HG02623 (cell line): ENCODE data around the gene STK10.
"Not testable (repeated sequence)": the region's sequence is repeated elsewhere in the genome, so short reads cannot be mapped to it uniquely, and the experiment has no call there.

Source experiments
- ATAC-seq: cut with Tn5 transposase; IDR thresholded peaks from one replicate; pipeline ENCODE4 v1.9.1; 2021; ENCODE audit warnings: moderate library complexity; ENCODE audit not compliant: unreplicated experiment

The STK10 gene

DNA sequence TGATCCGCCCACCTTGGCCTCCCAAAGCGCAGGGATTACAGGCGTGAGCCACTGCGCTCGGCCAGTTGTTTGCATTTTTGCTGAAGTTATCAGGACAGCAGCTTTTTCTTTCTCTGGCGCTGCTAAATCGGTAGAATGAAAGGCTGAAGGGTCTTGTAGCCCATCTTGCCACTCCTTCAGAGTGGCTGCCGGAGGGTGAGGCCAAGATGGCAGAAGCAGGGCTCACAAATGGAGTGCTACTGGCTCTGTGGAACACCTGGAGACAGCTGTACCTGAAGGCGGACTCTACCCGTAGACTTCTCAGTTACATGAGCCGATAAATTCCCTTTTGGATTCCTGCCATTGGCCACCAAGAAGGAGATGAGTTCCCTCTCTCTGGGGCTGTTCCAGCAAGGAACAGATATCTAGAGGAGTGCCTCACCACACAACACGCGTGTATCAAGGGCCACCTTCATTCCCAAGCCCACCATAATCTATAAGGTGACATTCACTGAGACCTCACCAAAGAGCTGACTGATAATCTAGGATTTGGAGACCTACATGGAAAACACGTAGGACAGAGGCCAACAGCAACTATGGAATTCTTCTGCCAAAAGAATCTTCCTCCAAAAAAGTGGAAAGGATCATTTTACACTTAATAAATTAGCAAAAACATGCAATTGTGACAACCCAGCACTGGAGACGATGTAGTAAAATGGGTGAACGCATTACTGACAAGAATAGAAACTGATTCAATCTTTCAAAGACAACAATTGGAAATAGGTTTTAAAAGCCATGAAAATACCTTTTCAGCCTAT lies 21.8 kb downstream of the STK10 start:
- no peak for ATAC-seq

- ATAC-seq, result no peak
Observed at GRCh38 chr5:172165465-172165864, 22.6 kb downstream of the STK10 start.

DNA sequence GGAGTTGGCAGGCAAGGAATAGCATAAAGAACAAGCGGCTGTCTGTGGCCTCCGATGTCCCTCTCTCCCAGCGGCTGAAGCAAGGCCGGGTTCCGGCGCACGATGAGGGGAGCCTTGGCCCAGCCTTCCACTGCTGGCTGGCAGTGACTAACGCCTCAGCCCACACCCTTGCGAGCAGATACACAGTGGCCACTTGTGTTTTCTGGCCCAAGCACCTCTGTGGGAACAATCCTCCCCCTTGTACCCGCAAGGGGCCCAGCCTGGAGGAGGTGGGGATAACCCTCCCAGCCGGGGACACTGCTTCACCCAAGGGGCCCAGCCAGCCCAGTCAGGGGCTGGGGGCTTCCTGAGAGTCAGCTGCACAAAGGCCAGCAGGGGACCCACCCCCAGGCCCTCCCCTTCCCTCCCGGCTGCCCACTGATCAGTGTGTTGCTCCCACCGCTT lies 23.2 kb downstream of the STK10 start:
- no peak for ATAC-seq

- ATAC-seq, result no peak
Observed at GRCh38 chr5:172163346-172163745, 24.7 kb downstream of the STK10 start.

DNA sequence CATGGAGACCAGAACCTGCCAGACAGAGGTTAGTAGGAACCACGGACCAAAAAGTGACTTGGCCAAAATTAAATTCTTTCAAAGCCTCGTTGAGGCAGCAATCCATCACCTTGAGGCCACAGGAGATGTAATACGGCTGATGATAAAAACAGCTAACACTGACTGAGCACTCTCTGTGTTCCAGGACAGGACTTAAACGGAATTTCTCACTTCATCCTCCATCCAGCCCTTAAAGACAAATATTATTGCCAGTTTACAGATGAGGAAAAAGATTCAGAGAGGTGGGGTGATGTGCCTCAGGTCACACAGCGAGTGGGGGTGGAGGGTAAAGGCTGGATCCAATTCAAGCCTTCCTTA lies 25.1 kb downstream of the STK10 start:
- no peak for ATAC-seq

DNA sequence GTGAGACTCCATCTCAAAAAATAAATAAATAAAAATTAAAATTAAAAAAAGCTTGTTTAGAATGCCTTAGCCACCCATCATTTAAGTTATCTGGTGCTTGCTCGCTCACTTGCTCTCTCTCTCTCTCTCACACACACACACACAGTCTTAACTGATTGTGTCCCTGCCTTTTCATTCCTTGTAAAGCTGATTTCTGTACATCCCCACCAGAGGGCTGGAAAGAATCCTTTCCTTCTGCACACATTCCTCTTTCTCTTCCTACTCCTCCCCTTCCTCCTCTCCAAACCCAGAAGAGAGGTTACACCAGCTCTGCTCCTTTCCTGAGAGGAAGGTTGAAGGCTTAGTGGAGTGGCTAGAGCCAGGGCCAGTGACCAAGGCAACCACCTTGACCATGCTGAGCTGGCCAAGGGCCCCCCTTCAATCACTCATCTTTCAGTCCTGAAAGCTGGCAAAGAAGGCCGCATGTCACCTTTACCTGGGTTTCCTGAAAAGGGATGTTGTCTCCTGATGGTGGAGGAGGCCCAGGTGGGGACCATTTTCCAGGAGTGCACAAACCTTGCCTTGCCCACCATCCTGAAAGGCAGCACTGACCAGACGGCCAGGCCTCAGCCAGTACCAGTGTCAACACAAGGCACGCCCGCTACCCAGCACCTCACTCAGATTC lies 25.6 kb downstream of the STK10 start:
- ATAC-seq, result no peak

- ATAC-seq, result no peak
Observed at GRCh38 chr5:172160506-172160905, 27.5 kb downstream of the STK10 start.

- ATAC-seq, result no peak
Observed at GRCh38 chr5:172159016-172159415, 29.0 kb downstream of the STK10 start.

- ATAC-seq, result no peak
Observed at GRCh38 chr5:172156541-172156994, 31.5 kb downstream of the STK10 start.

DNA sequence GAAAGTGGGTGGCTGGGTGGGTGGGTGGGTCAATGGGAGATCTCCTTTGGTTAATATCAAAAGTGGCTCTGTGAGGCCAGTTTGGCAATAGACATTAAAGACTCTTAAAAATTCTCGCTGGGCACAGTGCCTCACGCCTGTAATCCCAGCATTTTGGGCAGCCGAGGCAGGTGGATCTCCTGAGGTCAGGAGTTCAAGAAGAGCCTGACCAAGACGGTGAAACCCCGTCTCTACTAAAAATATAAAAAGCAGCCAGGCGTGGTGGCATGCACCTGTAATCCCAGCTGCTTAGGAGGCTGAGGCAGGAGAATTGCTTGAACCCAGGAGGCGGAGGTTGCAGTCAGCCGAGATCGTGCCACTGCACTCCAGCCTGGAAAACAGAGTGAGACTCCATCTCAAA lies 32.9 kb downstream of the STK10 start:
- ATAC-seq, result not testable (repeated sequence)

DNA sequence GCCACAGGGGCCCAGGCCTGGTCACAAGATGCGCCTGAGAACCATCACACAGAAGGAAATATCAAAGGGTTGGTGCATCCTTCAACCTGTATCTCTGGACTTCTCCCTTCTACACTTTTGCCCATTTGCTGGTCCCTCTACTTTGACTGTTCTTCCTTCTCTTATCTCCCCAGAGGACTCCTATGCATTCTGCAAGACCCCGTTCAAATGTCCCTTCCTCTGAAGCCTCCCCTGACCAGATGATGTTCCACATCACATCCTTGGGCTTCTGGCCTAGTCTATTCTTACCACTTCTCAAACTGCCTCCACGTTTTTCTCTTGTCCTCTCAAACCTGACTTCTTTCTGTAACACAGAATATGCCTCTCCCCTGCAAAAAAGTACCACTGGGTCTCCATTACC lies 34.3 kb downstream of the STK10 start:
- ATAC-seq, result no peak

DNA sequence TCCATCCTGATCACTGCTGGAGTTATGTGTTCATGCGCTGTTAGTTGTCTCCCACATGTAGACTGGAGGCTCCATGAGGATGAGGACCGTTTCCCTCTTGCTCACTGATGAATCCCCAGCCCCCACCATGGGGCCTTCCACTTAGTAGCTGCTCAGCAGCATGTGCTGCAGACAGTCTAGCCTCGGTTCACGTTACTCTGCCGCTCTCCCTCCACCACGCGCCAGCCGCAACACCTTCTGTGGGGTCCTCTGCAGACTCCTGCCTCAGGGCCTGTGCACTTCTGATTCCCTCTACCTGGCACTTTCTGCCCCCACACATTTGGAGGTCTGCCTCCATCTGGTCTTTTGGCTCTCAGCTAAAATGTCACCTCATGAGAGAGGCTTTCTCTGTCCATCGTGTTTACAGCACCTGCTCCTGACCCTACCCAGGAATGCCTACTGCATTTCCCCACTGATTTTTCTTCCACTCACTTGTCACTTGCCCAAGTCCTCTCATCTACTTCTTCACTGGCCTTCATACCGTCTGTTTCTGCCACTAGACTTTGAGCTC lies 36.3 kb downstream of the STK10 start:
- no peak for ATAC-seq

GRCh38 chr5:172150514-172151425 lies 37.3 kb downstream of the STK10 start:
- peak; percentile 68 for ATAC-seq

DNA sequence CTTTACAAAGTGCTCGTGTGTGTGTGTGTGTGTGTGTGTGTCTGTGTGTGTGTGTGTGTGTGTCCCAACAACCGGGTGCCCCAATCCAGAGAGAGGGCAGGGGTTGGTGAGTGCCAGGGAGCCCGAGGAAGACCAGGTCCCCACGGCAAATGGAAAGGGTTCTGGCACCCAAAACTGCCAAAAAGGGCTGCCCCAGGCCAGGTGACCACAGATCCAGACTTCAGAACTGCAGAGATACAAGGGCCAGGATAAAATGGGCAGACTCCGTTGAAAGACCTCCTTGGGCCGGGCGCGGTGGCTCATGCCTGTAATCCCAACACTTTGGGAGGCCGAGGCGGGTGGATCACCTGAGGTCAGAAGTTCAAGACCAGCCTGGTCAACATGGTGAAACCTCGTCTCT lies 38.5 kb downstream of the STK10 start:
- ATAC-seq, result not testable (repeated sequence)

- no peak for ATAC-seq
Observed at GRCh38 chr5:172149073-172149472, 39.0 kb downstream of the STK10 start.

GRCh38 chr5:172148381-172148780 lies 39.6 kb downstream of the STK10 start:
- ATAC-seq, result no peak

DNA sequence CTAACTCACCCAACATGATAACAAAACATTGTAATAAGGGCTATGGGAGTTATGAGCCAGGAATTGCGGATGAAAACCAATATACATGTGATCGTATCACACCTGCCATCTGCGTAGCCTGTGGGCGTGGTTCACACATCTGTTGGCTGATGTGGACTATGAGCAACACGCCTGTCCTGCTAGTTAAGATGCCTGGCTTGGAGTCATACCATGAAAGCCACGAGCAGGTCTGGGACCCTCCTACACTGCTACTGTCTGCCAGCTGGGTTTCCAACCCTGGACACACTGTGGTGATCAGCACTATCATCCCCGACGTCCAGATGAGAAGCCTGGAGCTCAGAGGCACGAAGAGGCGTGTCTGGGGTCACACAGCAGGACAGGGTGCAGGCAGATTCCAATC lies 40.2 kb downstream of the STK10 start:
- no peak for ATAC-seq

- ATAC-seq, result no peak
Observed at GRCh38 chr5:172146748-172147092, 41.3 kb downstream of the STK10 start.

DNA sequence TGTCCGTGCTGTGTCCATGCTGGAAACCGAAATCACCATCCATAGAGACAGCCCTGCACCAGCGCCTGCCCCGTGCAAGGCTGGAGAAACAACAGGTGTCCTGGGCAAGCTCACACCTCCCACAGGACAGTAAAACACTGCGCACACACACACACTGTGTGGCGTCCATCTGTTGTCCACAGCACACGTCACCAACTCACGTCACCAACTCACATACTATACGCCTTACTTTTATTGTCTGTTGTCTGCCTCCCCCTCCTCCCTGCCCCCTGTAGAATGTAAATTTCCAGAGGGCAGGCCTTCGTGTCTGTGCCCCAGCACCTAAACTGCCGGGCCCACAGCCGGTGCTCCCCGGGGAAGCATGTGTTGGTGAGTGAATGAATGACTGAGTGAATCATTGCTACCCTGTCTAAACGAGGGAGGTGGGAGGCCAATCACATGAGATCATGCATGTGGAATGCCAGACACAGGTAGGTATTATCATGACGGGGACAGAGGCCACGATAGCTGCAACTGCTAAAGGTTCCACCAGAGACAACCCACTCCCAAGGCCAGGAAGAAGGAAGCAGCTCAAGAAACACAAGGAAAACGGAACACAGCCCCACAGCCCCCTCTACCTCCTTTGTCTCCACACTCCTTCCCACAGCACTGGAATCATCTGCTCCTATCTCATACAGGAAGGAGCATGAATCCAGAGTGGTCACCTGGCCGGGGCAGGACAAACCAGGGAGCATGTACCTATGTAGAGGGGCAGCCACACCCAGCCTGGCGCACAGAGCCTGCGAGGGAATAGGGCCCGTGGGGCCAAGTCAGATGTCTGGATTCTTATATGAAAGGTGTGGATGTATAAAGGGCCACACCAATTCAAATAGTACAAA lies 41.9 kb downstream of the STK10 start:
- no peak for ATAC-seq
